Sciatic nerve (tissue), 2 donors: ENCODE measurements around the gene WBP2. TPM values are rescaled to one million over a fixed set of nuclear protein-coding genes. Genes with fewer than 3 reads are reported as not detected.

Experiments
- ATAC-seq: fragments of 200-7000 bp; cut with Tn5 transposase; one replicate; pipeline ENCODE4 v1.9.1; 2020; ENCODE audit warnings: mild to moderate bottlenecking, moderate library complexity
- DNase-seq: peaks from one replicate; pipeline ENCODE4 v3.0.0-alpha.2; 2020; ENCODE audit warnings: low spot score
- intact Hi-C: fragments of 100-400 bp; cut with DNase I; formaldehyde crosslinking; loops from one replicate; pipeline ENCODE4 v1.14.2; 2022
- total RNA-seq: library from RNA; stranded (reverse); fragmentation: NEBNext Ultra II Directional; extraction: Animal tissue kit (Norgen Biotek cat#: 25700); gene quantifications from one replicate; pipeline ENCODE4 v1.2.1, GENCODE V29; 2021
- donor health status: DM: no; HTN: no; CAD: no.
- donor health status: DM: no; HTN: no; CAD: no.

WBP2 gene
- total RNA-seq, 1 donor from 2014 or later, result 156 TPM

- intact Hi-C loops, result no loop called here
- DNase-seq (no peak), ATAC-seq (no peak)
Measured at GRCh38 chr17:75810216-75810615, 44.9 kb downstream of the WBP2 start.

- no peak for ATAC-seq
- intact Hi-C loops, result no loop called here
Measured at GRCh38 chr17:75809631-75810111, 45.5 kb downstream of the WBP2 start.

GRCh38 chr17:75808905-75809621 lies 46.1 kb downstream of the WBP2 start:
- ATAC-seq (peak; percentile 86), DNase-seq (peak; percentile 74)
- intact Hi-C loops, result no loop called here

More at GRCh38 chr17:75809631-75810111, 45.5 kb downstream of the WBP2 start:
- DNase-seq, result no peak

- intact Hi-C loops, result no loop called here
- peak; percentile 23 for ATAC-seq
- no peak for DNase-seq
Measured at GRCh38 chr17:75808549-75808904, 46.6 kb downstream of the WBP2 start.

- ATAC-seq (no peak), DNase-seq (peak; percentile 52)
- intact Hi-C loops, result no loop called here
Measured at GRCh38 chr17:75807861-75808260, 47.3 kb downstream of the WBP2 start.

GRCh38 chr17:75806822-75807500 lies 48.2 kb downstream of the WBP2 start:
- DNase-seq, result peak; percentile 28
- ATAC-seq, result no peak
- intact Hi-C loops, result no loop called here

- intact Hi-C loops, result no loop called here
- DNase-seq, result no peak
- no peak for ATAC-seq
Measured at GRCh38 chr17:75803883-75804282, 51.3 kb downstream of the WBP2 start.

GRCh38 chr17:75799402-75799801 lies 55.7 kb downstream of the WBP2 start:
- intact Hi-C loops, result no loop called here
- ATAC-seq (no peak), DNase-seq (peak; percentile 10)

- ATAC-seq (no peak), DNase-seq (peak; percentile 31)
- intact Hi-C loops, result no loop called here
Measured at GRCh38 chr17:75795820-75796607, 59.1 kb downstream of the WBP2 start.

Other genes starting within 250 kb of the WBP2 start
- gene SMIM5, start 221.9 kb downstream of the WBP2 start, total RNA-seq, result 12.5 TPM
- 35.2 TPM for gene RECQL5, start 188.2 kb downstream of the WBP2 start, total RNA-seq
- gene SAP30BP, start 188.0 kb downstream of the WBP2 start, total RNA-seq, result 107 TPM
- 469 TPM for gene ITGB4, start 133.9 kb downstream of the WBP2 start, total RNA-seq
- 23.7 TPM for gene GALK1, start 90.1 kb downstream of the WBP2 start, total RNA-seq
- gene UNK, start 70.5 kb downstream of the WBP2 start, total RNA-seq, result 41.4 TPM
- gene UNC13D, start 10.9 kb downstream of the WBP2 start, total RNA-seq, result 30.9 TPM
- gene TRIM47, start 23.2 kb upstream of the WBP2 start, total RNA-seq, result 50.7 TPM
- gene TRIM65, start 41.6 kb upstream of the WBP2 start, total RNA-seq, result 24.7 TPM
- gene MRPL38, start 49.5 kb upstream of the WBP2 start, total RNA-seq, result 73.6 TPM
- gene FBF1, start 85.7 kb upstream of the WBP2 start, total RNA-seq, result 18.5 TPM
- 64.6 TPM for gene ACOX1, start 123.8 kb upstream of the WBP2 start, total RNA-seq
- gene TEN1, start 123.9 kb upstream of the WBP2 start, total RNA-seq, result 8.1 TPM
- gene CDK3, start 145.5 kb upstream of the WBP2 start, total RNA-seq, result 5.2 TPM
- 1.2 TPM for gene EVPL, start 172.0 kb upstream of the WBP2 start, total RNA-seq
- gene SRP68, start 217.2 kb upstream of the WBP2 start, total RNA-seq, result 65.1 TPM
- gene GALR2, start 219.4 kb upstream of the WBP2 start, total RNA-seq, result not detected
- not detected for gene ZACN, start 223.8 kb upstream of the WBP2 start, total RNA-seq
- gene EXOC7, start 248.5 kb upstream of the WBP2 start, total RNA-seq, result 125 TPM